ENCODE data around the gene CTNNA2. TPM values are rescaled to one million over a fixed set of nuclear protein-coding genes. Genes with fewer than 3 reads are reported as not detected.

CTNNA2 gene
- total and polyA plus RNA-seq, 9 of the 15 experiments (the other 6 are each of a cell fraction or from before 2014, with no cell fraction given) = 0.03 to 0.40 (median 0.15) TPM

DNA sequence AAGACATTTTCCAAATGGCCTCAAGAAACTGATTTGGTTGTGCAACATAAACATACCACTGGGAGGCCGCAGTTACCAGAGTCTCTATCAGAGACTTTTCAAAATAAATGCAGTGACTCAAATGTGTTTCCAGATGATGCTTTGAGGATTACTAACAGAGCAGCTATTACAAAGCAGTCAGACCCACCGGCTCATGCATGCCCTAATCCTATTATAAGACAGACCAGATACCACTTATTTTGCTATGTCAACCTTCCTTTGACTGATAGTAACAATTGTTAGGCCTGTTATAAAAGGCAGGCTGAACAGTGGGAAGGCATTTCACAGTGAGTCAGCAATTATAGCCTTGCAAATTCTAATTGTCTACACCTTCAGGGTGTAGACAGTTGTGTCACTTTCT lies 574.0 kb downstream of the CTNNA2 start (continued):
- TF ChIP-seq CEBPG (CRISPR knock-in tag; IDR thresholded peaks at IDR 0.05) (no peak), CEBPG (tag; conservative IDR thresholded peaks at IDR 0.05 in 1 of 2, IDR thresholded peaks at IDR 0.05 in 1 of 2) (peak in 1 of 2 experiments; percentile 34; a peak in 1 of 4 replicates), ZNF561 (CRISPR knock-in tag; conservative IDR thresholded peaks at IDR 0.05) (no peak), ZNF197 (CRISPR knock-in tag; IDR thresholded peaks at IDR 0.05; ENCODE audit: low read depth) (no peak), RBM22 (IDR thresholded peaks at IDR 0.05; ENCODE audit: low read depth, low read length, poor library complexity, severe bottlenecking) (no peak), RAD21 (CRISPR knock-in tag; conservative IDR thresholded peaks at IDR 0.05 in 1 of 2, IDR thresholded peaks at IDR 0.05 in 1 of 2) (peak; percentile 9 to 45; a peak in 2 of 4 replicates), NR2C2 (CRISPR knock-in tag; IDR thresholded peaks at IDR 0.05) (no peak), NR2C2 (tag; IDR thresholded peaks at IDR 0.05) (no peak), PHB (CRISPR knock-in tag; IDR thresholded peaks at IDR 0.05) (no peak), PYGO2 (tag; IDR thresholded peaks at IDR 0.05) (no peak), L3MBTL2 (IDR thresholded peaks at IDR 0.05) (0 out of 2 replicates have a peak, but pooled peaks have one; percentile 12), U2AF2 (optimal IDR thresholded peaks at IDR 0.05; ENCODE audit: low read depth, low read length) (no peak), LARP7 (IDR thresholded peaks at IDR 0.05) (no peak)
- TF ChIP-seq, protein P1, sequence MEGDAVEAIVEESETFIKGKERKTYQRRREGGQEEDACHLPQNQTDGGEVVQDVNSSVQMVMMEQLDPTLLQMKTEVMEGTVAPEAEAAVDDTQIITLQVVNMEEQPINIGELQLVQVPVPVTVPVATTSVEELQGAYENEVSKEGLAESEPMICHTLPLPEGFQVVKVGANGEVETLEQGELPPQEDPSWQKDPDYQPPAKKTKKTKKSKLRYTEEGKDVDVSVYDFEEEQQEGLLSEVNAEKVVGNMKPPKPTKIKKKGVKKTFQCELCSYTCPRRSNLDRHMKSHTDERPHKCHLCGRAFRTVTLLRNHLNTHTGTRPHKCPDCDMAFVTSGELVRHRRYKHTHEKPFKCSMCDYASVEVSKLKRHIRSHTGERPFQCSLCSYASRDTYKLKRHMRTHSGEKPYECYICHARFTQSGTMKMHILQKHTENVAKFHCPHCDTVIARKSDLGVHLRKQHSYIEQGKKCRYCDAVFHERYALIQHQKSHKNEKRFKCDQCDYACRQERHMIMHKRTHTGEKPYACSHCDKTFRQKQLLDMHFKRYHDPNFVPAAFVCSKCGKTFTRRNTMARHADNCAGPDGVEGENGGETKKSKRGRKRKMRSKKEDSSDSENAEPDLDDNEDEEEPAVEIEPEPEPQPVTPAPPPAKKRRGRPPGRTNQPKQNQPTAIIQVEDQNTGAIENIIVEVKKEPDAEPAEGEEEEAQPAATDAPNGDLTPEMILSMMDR (IDR thresholded peaks at IDR 0.05 in 2 of 3, conservative IDR thresholded peaks at IDR 0.05 in 1 of 3; ENCODE audit: insufficient read depth in 2 of 3, low read depth in 1 of 3, low read length in 3 of 3) = no peak; a peak in 1 of 6 replicates
- TF ChIP-seq, protein P2, sequence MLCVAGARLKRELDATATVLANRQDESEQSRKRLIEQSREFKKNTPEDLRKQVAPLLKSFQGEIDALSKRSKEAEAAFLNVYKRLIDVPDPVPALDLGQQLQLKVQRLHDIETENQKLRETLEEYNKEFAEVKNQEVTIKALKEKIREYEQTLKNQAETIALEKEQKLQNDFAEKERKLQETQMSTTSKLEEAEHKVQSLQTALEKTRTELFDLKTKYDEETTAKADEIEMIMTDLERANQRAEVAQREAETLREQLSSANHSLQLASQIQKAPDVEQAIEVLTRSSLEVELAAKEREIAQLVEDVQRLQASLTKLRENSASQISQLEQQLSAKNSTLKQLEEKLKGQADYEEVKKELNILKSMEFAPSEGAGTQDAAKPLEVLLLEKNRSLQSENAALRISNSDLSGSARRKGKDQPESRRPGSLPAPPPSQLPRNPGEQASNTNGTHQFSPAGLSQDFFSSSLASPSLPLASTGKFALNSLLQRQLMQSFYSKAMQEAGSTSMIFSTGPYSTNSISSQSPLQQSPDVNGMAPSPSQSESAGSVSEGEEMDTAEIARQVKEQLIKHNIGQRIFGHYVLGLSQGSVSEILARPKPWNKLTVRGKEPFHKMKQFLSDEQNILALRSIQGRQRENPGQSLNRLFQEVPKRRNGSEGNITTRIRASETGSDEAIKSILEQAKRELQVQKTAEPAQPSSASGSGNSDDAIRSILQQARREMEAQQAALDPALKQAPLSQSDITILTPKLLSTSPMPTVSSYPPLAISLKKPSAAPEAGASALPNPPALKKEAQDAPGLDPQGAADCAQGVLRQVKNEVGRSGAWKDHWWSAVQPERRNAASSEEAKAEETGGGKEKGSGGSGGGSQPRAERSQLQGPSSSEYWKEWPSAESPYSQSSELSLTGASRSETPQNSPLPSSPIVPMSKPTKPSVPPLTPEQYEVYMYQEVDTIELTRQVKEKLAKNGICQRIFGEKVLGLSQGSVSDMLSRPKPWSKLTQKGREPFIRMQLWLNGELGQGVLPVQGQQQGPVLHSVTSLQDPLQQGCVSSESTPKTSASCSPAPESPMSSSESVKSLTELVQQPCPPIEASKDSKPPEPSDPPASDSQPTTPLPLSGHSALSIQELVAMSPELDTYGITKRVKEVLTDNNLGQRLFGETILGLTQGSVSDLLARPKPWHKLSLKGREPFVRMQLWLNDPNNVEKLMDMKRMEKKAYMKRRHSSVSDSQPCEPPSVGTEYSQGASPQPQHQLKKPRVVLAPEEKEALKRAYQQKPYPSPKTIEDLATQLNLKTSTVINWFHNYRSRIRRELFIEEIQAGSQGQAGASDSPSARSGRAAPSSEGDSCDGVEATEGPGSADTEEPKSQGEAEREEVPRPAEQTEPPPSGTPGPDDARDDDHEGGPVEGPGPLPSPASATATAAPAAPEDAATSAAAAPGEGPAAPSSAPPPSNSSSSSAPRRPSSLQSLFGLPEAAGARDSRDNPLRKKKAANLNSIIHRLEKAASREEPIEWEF (CRISPR knock-in tag; IDR thresholded peaks at IDR 0.05) = no peak
- TF ChIP-seq, protein P3, sequence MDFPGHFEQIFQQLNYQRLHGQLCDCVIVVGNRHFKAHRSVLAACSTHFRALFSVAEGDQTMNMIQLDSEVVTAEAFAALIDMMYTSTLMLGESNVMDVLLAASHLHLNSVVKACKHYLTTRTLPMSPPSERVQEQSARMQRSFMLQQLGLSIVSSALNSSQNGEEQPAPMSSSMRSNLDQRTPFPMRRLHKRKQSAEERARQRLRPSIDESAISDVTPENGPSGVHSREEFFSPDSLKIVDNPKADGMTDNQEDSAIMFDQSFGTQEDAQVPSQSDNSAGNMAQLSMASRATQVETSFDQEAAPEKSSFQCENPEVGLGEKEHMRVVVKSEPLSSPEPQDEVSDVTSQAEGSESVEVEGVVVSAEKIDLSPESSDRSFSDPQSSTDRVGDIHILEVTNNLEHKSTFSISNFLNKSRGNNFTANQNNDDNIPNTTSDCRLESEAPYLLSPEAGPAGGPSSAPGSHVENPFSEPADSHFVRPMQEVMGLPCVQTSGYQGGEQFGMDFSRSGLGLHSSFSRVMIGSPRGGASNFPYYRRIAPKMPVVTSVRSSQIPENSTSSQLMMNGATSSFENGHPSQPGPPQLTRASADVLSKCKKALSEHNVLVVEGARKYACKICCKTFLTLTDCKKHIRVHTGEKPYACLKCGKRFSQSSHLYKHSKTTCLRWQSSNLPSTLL (IDR thresholded peaks at IDR 0.05) = no peak

Measured in K562 (cell line).